ENCODE measurements around the gene CNOT2. TPM values are rescaled to one million over a fixed set of nuclear protein-coding genes. Genes with fewer than 3 reads are reported as not detected.
A peak's percentile ranks its signal among the peaks of the same experiment; 100 is the strongest.

Gene CNOT2
- total RNA-seq, 2 experiments from 2014 or later, result 76.2 to 78.2 TPM

DNA sequence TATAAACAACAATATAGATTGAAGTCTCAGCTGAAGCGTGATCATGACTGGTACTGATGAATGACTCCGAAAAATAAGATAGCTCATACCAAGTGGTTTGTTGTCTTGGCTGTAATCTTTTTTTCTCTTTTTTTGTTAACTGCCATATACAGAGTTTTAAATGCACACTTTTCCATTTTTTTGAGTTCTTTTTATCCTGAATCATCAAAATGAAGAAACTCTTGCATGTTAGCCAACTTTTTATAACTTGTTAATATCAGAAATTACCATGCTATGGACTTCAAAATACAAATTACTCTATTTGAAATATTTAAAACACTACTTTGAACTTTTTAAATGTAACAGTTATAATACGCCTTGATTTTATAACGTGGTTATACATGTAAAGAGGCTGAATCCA is 112.7 kb downstream of the CNOT2 start:
- Mint-ChIP-seq H3K4me3 (no peak overlapping the region), H3K9me3 (ENCODE audit: insufficient read depth) (no peaks in the 10 kb centered on the region), H3K27ac (no peak overlapping the region), H3K27me3 (ENCODE audit: low read depth) (no peaks in the 10 kb centered on the region), H3K36me3 (ENCODE audit: low read depth) (peaks cover 15% of the 10 kb centered on the region), H3K4me1 (ENCODE audit: low read depth) (no peaks in the 10 kb centered on the region)
- POLR2A ChIA-PET, result no interaction called here
- CTCF ChIA-PET, result no interaction called here
- ATAC-seq (no peak), DNase-seq (no peak)

DNA sequence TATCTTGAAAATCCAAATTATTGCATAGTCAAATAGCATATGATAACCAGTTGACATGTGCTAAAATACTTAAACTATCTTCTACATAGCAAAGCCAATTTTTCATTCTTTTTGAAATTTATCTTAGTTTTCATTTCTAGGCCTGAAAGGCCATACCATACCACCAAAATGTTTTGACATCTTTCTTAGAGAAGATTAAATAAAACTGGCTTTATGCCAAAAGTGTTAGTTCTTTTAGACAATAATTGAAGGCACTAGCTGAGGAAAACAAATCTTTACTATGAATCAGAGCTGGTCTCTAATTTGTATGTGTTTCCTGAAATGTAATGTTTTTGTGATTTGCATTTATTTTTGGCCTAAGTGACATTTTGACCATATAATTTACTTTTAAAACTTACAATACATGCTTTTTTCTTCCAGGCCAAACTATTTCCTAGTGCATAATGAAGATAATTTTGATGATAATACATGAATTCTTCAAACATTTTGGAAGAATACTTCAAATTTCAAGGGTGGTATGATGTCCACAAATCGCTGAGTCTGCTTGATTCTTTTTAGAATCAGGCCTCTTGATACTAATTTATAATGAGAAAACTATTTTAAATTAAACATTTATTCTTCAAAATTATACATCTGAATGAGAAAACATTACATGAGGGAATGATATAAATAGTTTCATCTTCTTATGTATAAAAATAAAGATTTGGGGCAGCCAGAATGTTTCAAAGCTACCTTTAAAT is 116.4 kb downstream of the CNOT2 start:
- no peak overlapping the region for H3K27ac Mint-ChIP-seq
- H3K4me1 Mint-ChIP-seq (ENCODE audit: low read depth), result peaks cover under 1% of the 10 kb centered on the region
- ATAC-seq (no peak), DNase-seq (no peak)
- H3K27me3 Mint-ChIP-seq (ENCODE audit: low read depth), result peaks cover 7% of the 10 kb centered on the region
- ChIA-PET CTCF (no interaction called here), POLR2A (no interaction called here)
- H3K4me3 Mint-ChIP-seq, result no peak overlapping the region
- H3K9me3 Mint-ChIP-seq (ENCODE audit: insufficient read depth), result no peaks in the 10 kb centered on the region
- peaks cover 4% of the 10 kb centered on the region for H3K36me3 Mint-ChIP-seq (ENCODE audit: low read depth)

DNA sequence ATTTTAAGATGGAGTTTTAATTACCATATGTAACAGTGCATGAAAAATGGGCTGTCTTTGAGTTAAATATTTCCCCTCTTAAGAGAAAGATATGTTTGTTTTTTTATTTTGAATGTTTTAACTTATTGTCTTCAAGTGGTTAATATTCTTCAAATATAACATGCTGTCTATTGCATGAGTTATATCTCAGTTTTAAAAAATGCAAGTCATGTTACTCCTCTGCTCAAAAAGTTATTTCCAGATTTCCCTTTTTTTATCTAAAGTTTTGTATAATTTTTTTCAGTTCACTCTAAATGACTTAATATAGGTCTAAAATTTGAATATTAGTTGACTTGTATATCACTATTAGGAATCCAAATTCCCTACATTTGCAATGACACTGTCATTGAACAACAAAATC is 117.0 kb downstream of the CNOT2 start:
- Mint-ChIP-seq H3K9me3 (ENCODE audit: insufficient read depth) (no peaks in the 10 kb centered on the region), H3K36me3 (ENCODE audit: low read depth) (no peaks in the 10 kb centered on the region), H3K27ac (no peak overlapping the region), H3K4me1 (ENCODE audit: low read depth) (peaks cover 6% of the 10 kb centered on the region), H3K27me3 (ENCODE audit: low read depth) (peaks cover 12% of the 10 kb centered on the region), H3K4me3 (no peak overlapping the region)
- ChIA-PET POLR2A (interaction anchor here (0.7 kb wide), 1 partner anchor 39 kb away, joined by 5 read pairs; no protein-coding TSS in a partner anchor), CTCF (no interaction called here)
- DNase-seq (no peak), ATAC-seq (no peak)

DNA sequence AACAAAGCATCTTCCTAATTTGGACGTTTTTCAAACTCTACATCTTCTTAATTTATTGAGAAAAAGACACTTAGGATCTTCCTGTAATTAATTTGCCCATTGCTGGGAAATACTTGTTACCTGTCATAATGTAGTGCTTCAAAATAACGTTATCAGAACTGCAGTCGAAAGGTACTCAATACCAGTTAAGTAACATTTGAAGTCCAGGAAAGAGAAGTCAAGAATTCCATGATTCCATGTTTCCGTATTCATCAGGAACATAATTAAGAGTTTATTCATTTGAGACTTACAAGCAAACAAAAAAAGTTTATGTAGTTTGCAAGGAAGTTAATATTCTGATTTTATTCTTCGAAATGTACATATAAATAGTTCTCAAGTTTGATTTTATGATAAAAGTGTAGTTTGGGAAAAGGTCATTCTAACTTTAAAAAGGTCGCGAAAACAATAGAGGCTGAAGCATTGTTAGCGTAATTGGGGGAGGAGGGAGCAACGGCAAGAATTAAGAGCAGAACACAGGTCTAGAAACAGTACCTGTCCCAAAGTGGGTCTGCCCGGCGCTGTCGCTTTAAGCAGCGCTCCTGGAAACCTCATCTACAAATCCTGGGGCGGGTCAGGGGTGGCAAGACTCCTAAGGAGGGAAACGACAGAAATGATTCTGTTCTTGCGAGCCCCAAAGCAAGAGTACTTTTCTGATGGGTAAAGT is 121.6 kb downstream of the CNOT2 start:
- Mint-ChIP-seq H3K27me3 (ENCODE audit: low read depth) (peaks cover 25% of the 10 kb centered on the region), H3K4me3 (peak overlapping the region; percentile 73), H3K9me3 (ENCODE audit: insufficient read depth) (no peaks in the 10 kb centered on the region), H3K36me3 (ENCODE audit: low read depth) (no peaks in the 10 kb centered on the region), H3K4me1 (ENCODE audit: low read depth) (peaks cover 20% of the 10 kb centered on the region), H3K27ac (no peak overlapping the region)
- CTCF ChIA-PET, result interaction anchor here (0.8 kb wide), 1 partner anchor 35 kb away, joined by 3 read pairs; no protein-coding TSS in a partner anchor
- DNase-seq (no peak), ATAC-seq (no peak)
- POLR2A ChIA-PET, result no interaction called here

DNA sequence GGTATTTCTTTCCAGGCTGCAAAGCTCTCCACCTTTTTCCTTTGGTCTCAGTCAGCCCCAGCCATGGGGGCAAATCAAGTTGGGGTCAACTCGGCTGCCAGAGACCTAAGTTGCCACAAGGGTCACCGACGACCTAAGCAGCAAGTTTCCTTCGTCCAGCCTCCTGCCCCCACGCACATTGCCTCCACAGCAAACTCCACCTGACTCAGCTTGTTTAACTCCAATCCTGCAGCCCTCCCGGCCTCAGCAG is 122.1 kb downstream of the CNOT2 start:
- CTCF ChIA-PET, result interaction anchor here (0.8 kb wide), 1 partner anchor 34 kb away, joined by 3 read pairs; no protein-coding TSS in a partner anchor
- H3K27me3 Mint-ChIP-seq (ENCODE audit: low read depth), result peaks cover 25% of the 10 kb centered on the region
- POLR2A ChIA-PET, result no interaction called here
- no peak overlapping the region for H3K27ac Mint-ChIP-seq
- no peaks in the 10 kb centered on the region for H3K9me3 Mint-ChIP-seq (ENCODE audit: insufficient read depth)
- no peaks in the 10 kb centered on the region for H3K36me3 Mint-ChIP-seq (ENCODE audit: low read depth)
- no peak for DNase-seq
- H3K4me3 Mint-ChIP-seq, result peak overlapping the region; percentile 73
- no peak for ATAC-seq
- peaks cover 20% of the 10 kb centered on the region for H3K4me1 Mint-ChIP-seq (ENCODE audit: low read depth)

DNA sequence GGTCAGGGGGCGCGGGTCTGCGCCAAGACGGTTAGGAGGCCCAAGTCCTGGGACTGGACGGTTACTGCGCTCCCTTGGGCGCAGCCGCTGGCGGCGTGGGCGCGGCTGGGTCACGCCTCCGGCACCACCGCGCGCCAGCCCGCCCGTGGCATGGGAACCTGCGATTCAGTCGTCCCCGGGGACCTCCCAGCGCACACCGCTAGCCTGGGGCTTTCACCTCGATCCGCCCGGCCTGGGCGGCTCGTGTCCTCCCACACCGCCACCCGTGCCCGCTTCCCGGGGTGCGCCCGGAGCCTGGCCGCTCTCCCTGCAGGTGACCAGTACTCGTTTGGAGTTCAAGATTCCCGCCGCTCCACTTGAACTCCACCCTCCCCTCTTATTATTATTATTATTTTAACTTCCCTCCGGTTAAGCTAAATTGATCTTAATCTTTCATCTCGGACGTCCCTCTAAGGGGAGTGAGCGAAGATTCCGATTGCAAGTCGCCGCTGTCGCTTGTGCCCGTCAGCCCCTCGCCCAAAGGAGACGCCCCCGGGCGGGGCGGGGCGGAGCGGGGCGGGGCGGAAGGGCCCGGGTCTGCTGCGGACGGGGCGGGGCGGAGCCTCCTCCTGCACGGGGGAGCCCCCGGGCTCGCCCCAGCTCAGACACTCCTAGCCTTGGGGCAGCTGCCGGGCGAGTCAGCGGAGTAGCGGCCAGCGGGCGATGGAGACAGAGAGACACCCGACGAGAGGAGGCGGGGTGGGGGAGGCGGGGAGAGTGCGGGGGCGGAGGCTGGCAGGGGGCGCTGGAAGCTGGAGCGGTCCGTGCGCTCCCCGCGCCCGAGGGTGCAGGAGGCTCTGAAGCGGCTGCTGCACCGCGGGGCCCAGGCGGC is 122.7 kb downstream of the CNOT2 start, which contains the start of gene KCNMB4:
Gene KCNMB4 (plus strand): TSS at position 643 of the 871 bp plus-strand sequence. CDS start 445 bp downstream, outside the sequence.
- ChIA-PET CTCF (interaction anchor here (0.8 to 1.5 kb wide), 3 partner anchors 8 to 34 kb away, joined by 3 to 4 read pairs (median 3); no protein-coding TSS in a partner anchor), POLR2A (interaction anchor here (1.0 kb wide), 1 partner anchor 11 kb away, joined by 3 read pairs; no protein-coding TSS in a partner anchor)
- DNase-seq (peak; percentile 64), ATAC-seq (peak; percentile 80)
- peak within 1 kb of the TSS; percentile 74 for H3K27ac Mint-ChIP-seq
- H3K4me3 Mint-ChIP-seq, result peak within 1 kb of the TSS; percentile 87
- H3K4me1 Mint-ChIP-seq (ENCODE audit: low read depth), result peaks cover 20% of the 10 kb centered on the region
- H3K36me3 Mint-ChIP-seq (ENCODE audit: low read depth), result no peaks in the 10 kb centered on the region
- H3K9me3 Mint-ChIP-seq (ENCODE audit: insufficient read depth), result no peaks in the 10 kb centered on the region
- H3K27me3 Mint-ChIP-seq (ENCODE audit: low read depth), result peaks cover 25% of the 10 kb centered on the region

DNA sequence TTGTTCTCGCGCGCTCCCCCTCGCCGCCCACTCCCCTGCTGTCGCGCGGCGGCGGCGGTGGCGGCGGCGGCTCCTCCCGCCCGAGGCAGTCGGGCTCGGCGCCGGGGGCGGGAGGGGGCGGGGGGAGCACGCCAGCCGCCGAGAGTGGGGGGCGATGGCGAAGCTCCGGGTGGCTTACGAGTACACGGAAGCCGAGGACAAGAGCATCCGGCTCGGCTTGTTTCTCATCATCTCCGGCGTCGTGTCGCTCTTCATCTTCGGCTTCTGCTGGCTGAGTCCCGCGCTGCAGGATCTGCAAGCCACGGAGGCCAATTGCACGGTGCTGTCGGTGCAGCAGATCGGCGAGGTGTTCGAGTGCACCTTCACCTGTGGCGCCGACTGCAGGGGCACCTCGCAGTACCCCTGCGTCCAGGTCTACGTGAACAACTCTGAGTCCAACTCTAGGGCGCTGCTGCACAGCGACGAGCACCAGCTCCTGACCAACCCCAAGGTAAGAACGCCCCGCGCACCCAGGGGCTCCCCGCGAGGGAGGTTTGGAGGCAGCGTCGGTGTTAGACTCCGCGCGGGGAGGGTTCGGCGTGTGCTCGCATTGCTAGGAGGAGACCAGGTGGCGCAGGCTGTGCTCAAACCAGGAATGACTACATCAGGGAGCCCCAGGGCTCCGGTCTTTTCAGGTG is 123.5 kb downstream of the CNOT2 start:
- Mint-ChIP-seq H3K4me1 (ENCODE audit: low read depth) (peaks cover 20% of the 10 kb centered on the region), H3K27ac (peak overlapping the region; percentile 74), H3K27me3 (ENCODE audit: low read depth) (peaks cover 25% of the 10 kb centered on the region), H3K4me3 (peak overlapping the region; percentile 87), H3K9me3 (ENCODE audit: insufficient read depth) (no peaks in the 10 kb centered on the region), H3K36me3 (ENCODE audit: low read depth) (no peaks in the 10 kb centered on the region)
- ATAC-seq (peak; percentile 70), DNase-seq (peak; percentile 73)
- CTCF ChIA-PET, result interaction anchor here (0.6 to 1.5 kb wide), 3 partner anchors 9 to 18 kb away, joined by 3 to 4 read pairs (median 3); no protein-coding TSS in a partner anchor
- POLR2A ChIA-PET, result interaction anchor here (0.5 to 1.0 kb wide), 2 partner anchors 10 to 156 kb away, joined by 3 to 4 read pairs; no protein-coding TSS in a partner anchor

DNA sequence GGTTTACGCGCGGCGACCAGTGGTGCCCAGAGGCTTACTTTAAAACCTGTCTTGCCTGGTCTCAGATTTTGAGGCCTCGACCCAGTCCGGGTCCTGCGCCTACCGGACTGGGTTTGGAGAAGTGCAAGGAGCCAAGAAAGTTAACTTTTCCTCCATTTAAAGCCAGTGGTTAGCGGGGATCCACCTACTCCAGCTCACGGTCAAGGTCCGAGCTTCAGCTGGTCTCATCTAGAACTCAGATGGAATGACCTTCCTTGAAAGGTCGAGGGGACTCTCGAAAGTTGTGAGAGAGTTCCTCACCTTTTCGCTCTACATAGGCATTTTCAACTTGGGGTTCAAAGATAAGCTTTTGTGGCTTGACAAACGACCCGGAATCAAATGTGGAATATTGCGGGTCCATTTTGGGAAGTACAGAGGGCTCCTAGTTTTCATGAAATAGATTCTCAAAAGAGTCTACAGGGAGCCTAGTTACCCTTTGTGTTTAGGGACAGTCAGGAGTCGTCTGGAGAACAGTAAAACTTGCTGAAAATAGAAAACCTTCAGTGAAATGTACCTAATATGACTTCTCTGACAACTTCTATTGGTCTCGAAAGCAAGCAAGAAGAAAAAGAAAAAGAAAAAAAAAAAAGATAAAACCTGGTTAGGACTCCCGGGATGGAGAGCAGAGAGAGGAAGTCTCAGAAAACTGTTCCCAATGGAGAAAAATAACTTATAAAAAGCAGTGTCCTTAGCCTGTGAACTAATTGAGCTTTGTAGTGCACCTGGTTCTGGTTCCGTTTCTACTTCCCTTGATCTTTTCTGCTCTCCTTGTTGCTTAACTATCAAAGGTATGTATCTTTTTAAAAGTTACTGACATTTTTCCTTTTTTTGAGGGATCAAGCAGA is 124.3 kb downstream of the CNOT2 start:
- H3K36me3 Mint-ChIP-seq (ENCODE audit: low read depth), result no peaks in the 10 kb centered on the region
- CTCF ChIA-PET, result interaction anchor here (0.6 to 1.5 kb wide), 3 partner anchors 10 to 19 kb away, joined by 3 to 4 read pairs (median 3); no protein-coding TSS in a partner anchor
- H3K4me1 Mint-ChIP-seq (ENCODE audit: low read depth), result peaks cover 20% of the 10 kb centered on the region
- H3K9me3 Mint-ChIP-seq (ENCODE audit: insufficient read depth), result no peaks in the 10 kb centered on the region
- H3K4me3 Mint-ChIP-seq, result peak overlapping the region; percentile 87
- DNase-seq, result no peak
- ATAC-seq, result no peak
- H3K27ac Mint-ChIP-seq, result peak overlapping the region; percentile 74
- POLR2A ChIA-PET, result interaction anchor here (0.6 kb wide), 1 partner anchor 72 kb away, joined by 3 read pairs; no protein-coding TSS in a partner anchor
- peaks cover 25% of the 10 kb centered on the region for H3K27me3 Mint-ChIP-seq (ENCODE audit: low read depth)

DNA sequence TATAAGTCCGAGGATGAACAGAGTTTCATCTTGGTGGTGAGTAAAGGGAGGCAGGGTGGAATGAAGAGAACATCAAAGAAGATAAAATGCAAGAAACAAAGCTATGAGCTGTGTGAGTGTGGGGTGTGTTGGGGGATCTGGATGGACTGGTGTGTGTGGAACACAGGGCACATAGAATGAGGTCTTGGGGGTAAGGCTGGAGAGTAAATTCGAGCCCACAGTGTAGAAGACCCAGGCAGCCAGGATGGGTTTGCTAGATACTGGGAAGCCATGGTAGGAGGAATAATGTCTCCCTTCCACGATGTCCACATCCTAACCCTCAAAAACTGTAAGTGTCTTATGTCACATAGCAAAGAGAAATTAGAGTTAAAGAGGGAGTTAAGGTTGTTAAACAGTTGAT is 129.6 kb downstream of the CNOT2 start:
- Mint-ChIP-seq H3K27me3 (ENCODE audit: low read depth) (peaks cover 4% of the 10 kb centered on the region), H3K4me1 (ENCODE audit: low read depth) (no peaks in the 10 kb centered on the region), H3K4me3 (no peak overlapping the region), H3K36me3 (ENCODE audit: low read depth) (no peaks in the 10 kb centered on the region), H3K9me3 (ENCODE audit: insufficient read depth) (no peaks in the 10 kb centered on the region), H3K27ac (no peak overlapping the region)
- DNase-seq (no peak), ATAC-seq (no peak)
- POLR2A ChIA-PET, result no interaction called here
- CTCF ChIA-PET, result no interaction called here

DNA sequence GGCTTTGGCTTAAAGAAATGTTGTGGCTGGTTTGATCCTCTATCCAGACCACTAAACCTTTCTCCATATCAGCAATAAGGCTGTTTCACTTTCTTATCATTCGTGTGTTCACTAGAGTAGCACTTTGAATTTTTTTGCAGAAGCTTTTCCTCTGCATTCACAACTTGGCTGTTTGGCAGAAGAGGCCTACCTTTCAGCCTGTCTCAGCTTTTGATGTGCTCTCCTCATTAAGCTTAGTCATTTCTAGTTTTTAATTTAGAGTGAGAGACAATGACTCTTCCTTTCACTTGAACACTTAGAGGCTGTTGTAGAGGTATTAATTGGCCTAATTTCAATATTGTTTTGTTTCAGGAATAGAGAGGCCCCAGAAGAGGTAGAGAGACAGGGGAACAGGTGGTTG is 136.6 kb downstream of the CNOT2 start:
- ATAC-seq (no peak), DNase-seq (no peak)
- Mint-ChIP-seq H3K36me3 (ENCODE audit: low read depth) (no peaks in the 10 kb centered on the region), H3K27ac (no peak overlapping the region), H3K27me3 (ENCODE audit: low read depth) (no peaks in the 10 kb centered on the region), H3K4me1 (ENCODE audit: low read depth) (peaks cover 6% of the 10 kb centered on the region), H3K4me3 (no peak overlapping the region), H3K9me3 (ENCODE audit: insufficient read depth) (no peaks in the 10 kb centered on the region)
- CTCF ChIA-PET, result interaction anchor here (1.3 kb wide), 1 partner anchor 13 kb away, joined by 3 read pairs; no protein-coding TSS in a partner anchor
- POLR2A ChIA-PET, result interaction anchor here (0.9 kb wide), 1 partner anchor 136 kb away, joined by 3 read pairs; no protein-coding TSS in a partner anchor

Data from activated CD8-positive, alpha-beta T cell treated with anti-CD3 and anti-CD28 coated beads, Interleukin-2, amount 10 ng/mL, durations not matched to agents 7 days and 5 days (primary cell).